Measurements from ENCODE around the gene NDE1.

NDE1 gene

DNA sequence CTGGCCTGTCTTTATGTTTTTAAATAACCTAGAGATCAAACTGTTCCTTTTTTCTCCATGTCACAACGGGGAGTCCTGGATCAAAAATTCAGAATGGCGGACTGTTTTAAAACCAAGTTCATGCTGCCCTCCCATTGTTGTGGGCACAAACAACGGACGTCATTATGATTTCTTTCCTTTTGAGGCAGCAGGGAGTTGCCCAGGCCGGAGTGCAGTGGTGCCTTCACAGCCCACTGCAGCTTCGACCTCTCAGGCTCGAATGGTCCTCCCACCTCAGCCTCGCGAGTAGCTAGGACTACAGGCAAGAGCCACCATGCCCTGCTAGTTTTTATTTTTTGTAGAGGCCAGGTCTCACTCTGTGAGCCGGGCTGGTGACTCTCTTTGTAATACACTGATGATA lies 26.5 kb downstream of the NDE1 start:
- Histone ChIP-seq H3K4me3 (ENCODE audit: low read depth, low read length, poor library complexity, severe bottlenecking) (no peak overlapping the region), H2AFZ (ENCODE audit: low read length) (no peak overlapping the region)
- TF ChIP-seq, protein P1, sequence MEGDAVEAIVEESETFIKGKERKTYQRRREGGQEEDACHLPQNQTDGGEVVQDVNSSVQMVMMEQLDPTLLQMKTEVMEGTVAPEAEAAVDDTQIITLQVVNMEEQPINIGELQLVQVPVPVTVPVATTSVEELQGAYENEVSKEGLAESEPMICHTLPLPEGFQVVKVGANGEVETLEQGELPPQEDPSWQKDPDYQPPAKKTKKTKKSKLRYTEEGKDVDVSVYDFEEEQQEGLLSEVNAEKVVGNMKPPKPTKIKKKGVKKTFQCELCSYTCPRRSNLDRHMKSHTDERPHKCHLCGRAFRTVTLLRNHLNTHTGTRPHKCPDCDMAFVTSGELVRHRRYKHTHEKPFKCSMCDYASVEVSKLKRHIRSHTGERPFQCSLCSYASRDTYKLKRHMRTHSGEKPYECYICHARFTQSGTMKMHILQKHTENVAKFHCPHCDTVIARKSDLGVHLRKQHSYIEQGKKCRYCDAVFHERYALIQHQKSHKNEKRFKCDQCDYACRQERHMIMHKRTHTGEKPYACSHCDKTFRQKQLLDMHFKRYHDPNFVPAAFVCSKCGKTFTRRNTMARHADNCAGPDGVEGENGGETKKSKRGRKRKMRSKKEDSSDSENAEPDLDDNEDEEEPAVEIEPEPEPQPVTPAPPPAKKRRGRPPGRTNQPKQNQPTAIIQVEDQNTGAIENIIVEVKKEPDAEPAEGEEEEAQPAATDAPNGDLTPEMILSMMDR (IDR thresholded peaks at IDR 0.05; ENCODE audit: low read length) = no peak
- no peak for TF ChIP-seq EZH2 (IDR thresholded peaks at IDR 0.05; ENCODE audit: borderline replicate concordance, low read length)

DNA sequence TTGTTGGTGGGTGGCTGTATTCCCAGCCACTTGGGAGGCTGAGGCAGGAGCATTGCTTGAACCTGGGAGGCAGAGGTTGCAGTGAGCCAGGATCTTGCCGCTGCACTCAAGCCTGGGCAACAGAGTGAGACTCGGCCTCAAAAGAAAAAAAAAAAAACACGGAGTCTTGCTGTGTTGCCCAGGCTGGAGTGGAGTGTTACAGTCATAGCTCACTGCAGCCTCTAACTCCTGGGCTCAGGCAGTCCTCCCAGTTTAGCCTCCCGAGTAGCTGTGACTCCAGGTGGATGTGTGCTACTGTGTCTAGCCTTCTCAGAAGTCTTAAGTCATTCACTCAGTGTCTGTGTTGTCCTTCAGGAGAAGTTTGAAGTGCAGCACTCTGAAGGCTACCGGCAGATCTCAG lies 27.4 kb downstream of the NDE1 start:
- Histone ChIP-seq H3F3A (ENCODE audit: insufficient read depth, low read length) (no peaks in the 10 kb centered on the region), H3K36me3 (ENCODE audit: insufficient read depth, low read length) (peaks cover 79% of the 10 kb centered on the region), H3K9me3 (ENCODE audit: low read length) (no peaks in the 10 kb centered on the region), H3K9me2 (ENCODE audit: low read depth, low read length) (no peaks in the 10 kb centered on the region), H3K27me3 (ENCODE audit: insufficient read depth, low read length) (no peaks in the 10 kb centered on the region), H2AFZ (ENCODE audit: low read length) (no peak overlapping the region), H3K4me3 (ENCODE audit: low read depth, low read length, poor library complexity, severe bottlenecking) (no peak overlapping the region), H3K27ac (ENCODE audit: low read depth, low read length, poor library complexity, severe bottlenecking) (no peak overlapping the region), H3K4me1 (ENCODE audit: insufficient read depth, low read length, severe bottlenecking) (no peaks in the 10 kb centered on the region), H3K9ac (ENCODE audit: low read length) (no peak overlapping the region), H3K4me2 (ENCODE audit: low read length) (no peak overlapping the region), H3K79me2 (ENCODE audit: insufficient read depth, low read length) (no peaks in the 10 kb centered on the region), H4K20me1 (ENCODE audit: insufficient read depth, low read length) (no peaks in the 10 kb centered on the region)
- TF ChIP-seq EZH2 (IDR thresholded peaks at IDR 0.05; ENCODE audit: borderline replicate concordance, low read length) = no peak
- TF ChIP-seq, protein P1 (IDR thresholded peaks at IDR 0.05; ENCODE audit: low read length) = no peak

More for the DNA sequence above, 26.5 kb downstream of the NDE1 start:
- Histone ChIP-seq H3K9me2 (ENCODE audit: low read depth, low read length) (no peaks in the 10 kb centered on the region), H3K4me1 (ENCODE audit: insufficient read depth, low read length, severe bottlenecking) (no peaks in the 10 kb centered on the region), H3K4me2 (ENCODE audit: low read length) (no peak overlapping the region), H4K20me1 (ENCODE audit: insufficient read depth, low read length) (no peaks in the 10 kb centered on the region), H3K27me3 (ENCODE audit: insufficient read depth, low read length) (no peaks in the 10 kb centered on the region), H3F3A (ENCODE audit: insufficient read depth, low read length) (no peaks in the 10 kb centered on the region), H3K36me3 (ENCODE audit: insufficient read depth, low read length) (peaks cover 82% of the 10 kb centered on the region), H3K9me3 (ENCODE audit: low read length) (no peaks in the 10 kb centered on the region), H3K27ac (ENCODE audit: low read depth, low read length, poor library complexity, severe bottlenecking) (no peak overlapping the region), H3K9ac (ENCODE audit: low read length) (no peak overlapping the region), H3K79me2 (ENCODE audit: insufficient read depth, low read length) (no peaks in the 10 kb centered on the region)

DNA sequence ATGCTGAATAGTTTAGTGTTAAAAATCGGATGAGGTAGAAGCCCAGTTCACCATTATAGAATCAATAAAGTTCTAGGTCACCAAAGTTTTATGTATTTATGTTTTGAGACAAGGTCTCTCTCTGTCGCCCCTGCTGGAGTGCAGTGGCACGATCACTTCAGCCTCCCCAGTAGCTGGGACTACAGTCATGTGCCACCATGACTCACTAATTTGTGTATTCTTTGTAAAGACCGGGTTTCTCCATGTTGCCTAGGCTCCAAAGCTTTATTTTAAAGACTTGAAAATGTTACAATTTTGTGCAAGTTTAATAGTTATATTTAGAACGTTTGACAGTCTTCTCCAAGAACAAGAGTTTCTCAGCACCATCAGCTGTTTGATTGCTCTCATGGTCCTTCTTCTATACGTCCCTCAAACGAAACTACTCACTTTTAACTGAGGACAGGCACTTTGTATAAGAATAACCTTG lies 32.1 kb downstream of the NDE1 start:
- H3K79me2 ChIP-seq (ENCODE audit: insufficient read depth, low read length) = no peaks in the 10 kb centered on the region
- no peaks in the 10 kb centered on the region for H4K20me1 ChIP-seq (ENCODE audit: insufficient read depth, low read length)
- peaks cover 88% of the 10 kb centered on the region for H3K36me3 ChIP-seq (ENCODE audit: insufficient read depth, low read length)
- TF ChIP-seq, protein P1 (IDR thresholded peaks at IDR 0.05; ENCODE audit: low read length) = peak; percentile 58
- TF ChIP-seq EZH2 (IDR thresholded peaks at IDR 0.05; ENCODE audit: borderline replicate concordance, low read length) = no peak
- H3F3A ChIP-seq (ENCODE audit: insufficient read depth, low read length) = no peaks in the 10 kb centered on the region
- no peak overlapping the region for H3K27ac ChIP-seq (ENCODE audit: low read depth, low read length, poor library complexity, severe bottlenecking)
- H3K27me3 ChIP-seq (ENCODE audit: insufficient read depth, low read length) = no peaks in the 10 kb centered on the region
- no peak overlapping the region for H3K4me2 ChIP-seq (ENCODE audit: low read length)
- no peaks in the 10 kb centered on the region for H3K9me3 ChIP-seq (ENCODE audit: low read length)
- no peak overlapping the region for H2AFZ ChIP-seq (ENCODE audit: low read length)
- H3K4me3 ChIP-seq (ENCODE audit: low read depth, low read length, poor library complexity, severe bottlenecking) = no peak overlapping the region
- no peaks in the 10 kb centered on the region for H3K9me2 ChIP-seq (ENCODE audit: low read depth, low read length)
- H3K9ac ChIP-seq (ENCODE audit: low read length) = no peak overlapping the region
- H3K4me1 ChIP-seq (ENCODE audit: insufficient read depth, low read length, severe bottlenecking) = no peaks in the 10 kb centered on the region
